Activated CD8-positive, alpha-beta memory T cell treated with anti-CD3 and anti-CD28 coated beads for 24 hours (primary cell): ENCODE measurements around the gene NME7.
"Not testable (repeated sequence)": the region's sequence is repeated elsewhere in the genome, so short reads cannot be mapped to it uniquely, and the experiment has no call there.

Experiments
- DNase-seq: peaks from one replicate; pipeline ENCODE4 v3.0.0-alpha.2; 2020

The NME7 gene

GRCh38 chr1:169340882-169341281 lies 26.7 kb downstream of the NME7 start:
- no peak for DNase-seq

- DNase-seq = no peak
These were observed 27.8 kb downstream of the NME7 start for GRCh38 chr1:169339773-169340172.

GRCh38 chr1:169338617-169339016 lies 29.0 kb downstream of the NME7 start:
- no peak for DNase-seq

- not testable (repeated sequence) for DNase-seq
These were observed 30.5 kb downstream of the NME7 start for GRCh38 chr1:169336947-169337715.

- DNase-seq = not testable (repeated sequence)
These were observed 32.9 kb downstream of the NME7 start for GRCh38 chr1:169334727-169335126.

- DNase-seq = no peak
These were observed 36.7 kb downstream of the NME7 start for GRCh38 chr1:169330927-169331326.

GRCh38 chr1:169329383-169329782 lies 38.2 kb downstream of the NME7 start:
- DNase-seq = no peak

GRCh38 chr1:169327875-169328274 lies 39.7 kb downstream of the NME7 start:
- no peak for DNase-seq

GRCh38 chr1:169326956-169327268 lies 40.7 kb downstream of the NME7 start:
- no peak for DNase-seq

GRCh38 chr1:169326261-169326955 lies 41.2 kb downstream of the NME7 start:
- no peak for DNase-seq

- no peak for DNase-seq
These were observed 42.5 kb downstream of the NME7 start for GRCh38 chr1:169325117-169325516.

- DNase-seq = no peak
These were observed 45.5 kb downstream of the NME7 start for GRCh38 chr1:169322138-169322537.

- no peak for DNase-seq
These were observed 46.1 kb downstream of the NME7 start for GRCh38 chr1:169321539-169321938.

- no peak for DNase-seq
These were observed 48.9 kb downstream of the NME7 start for GRCh38 chr1:169318536-169319244.

- DNase-seq = no peak
These were observed 51.0 kb downstream of the NME7 start for GRCh38 chr1:169316556-169316955.

GRCh38 chr1:169312084-169312954 lies 55.3 kb downstream of the NME7 start:
- DNase-seq = peak; percentile 56

GRCh38 chr1:169309178-169310166 lies 58.1 kb downstream of the NME7 start:
- no peak for DNase-seq

GRCh38 chr1:169308313-169309039 lies 59.1 kb downstream of the NME7 start:
- no peak for DNase-seq

- no peak for DNase-seq
These were observed 60.4 kb downstream of the NME7 start for GRCh38 chr1:169307176-169307575.

- DNase-seq = no peak
These were observed 61.6 kb downstream of the NME7 start for GRCh38 chr1:169305948-169306347.

GRCh38 chr1:169305356-169305755 lies 62.2 kb downstream of the NME7 start:
- DNase-seq = no peak
